ENCODE results near the gene PEX19.

PEX19 gene

GRCh38 chr1:160245434-160245833 is 39.5 kb downstream of the PEX19 start:
- TF ChIP-seq HDGF (IDR thresholded peaks at IDR 0.05; ENCODE audit: borderline replicate concordance): no peak
- TF ChIP-seq FOXK2 (IDR thresholded peaks at IDR 0.05): no peak
- no peak for TF ChIP-seq BHLHE40 (IDR thresholded peaks at IDR 0.05; ENCODE audit: borderline replicate concordance)
- TF ChIP-seq FOXA1 (IDR thresholded peaks at IDR 0.05): no peak
- TF ChIP-seq ELF4 (IDR thresholded peaks at IDR 0.05): no peak
- no peak for TF ChIP-seq FOXM1 (IDR thresholded peaks at IDR 0.05; ENCODE audit: borderline replicate concordance)
- no peak for TF ChIP-seq ZNF384 (IDR thresholded peaks at IDR 0.05)
- no peak for TF ChIP-seq SUZ12 (IDR thresholded peaks at IDR 0.05)
- TF ChIP-seq CTBP1 (IDR thresholded peaks at IDR 0.05; ENCODE audit: borderline replicate concordance): no peak
- ChIA-PET CTCF (interaction anchor here (1.1 to 1.8 kb wide), 4 partner anchors 17 to 52 kb away, joined by 3 to 5 read pairs (median 4); no protein-coding TSS in a partner anchor), POLR2A (interaction anchor here (1.0 kb wide), 1 partner anchor 17 kb away, joined by 3 read pairs; the partner anchor contains the start of gene DCAF8)
- no peak for DNase-seq (ENCODE audit: extremely low spot score)

GRCh38 chr1:160244209-160244608 is 40.7 kb downstream of the PEX19 start:
- POLR2A ChIA-PET: interaction anchor here (1.0 kb wide), 1 partner anchor 18 kb away, joined by 3 read pairs; the partner anchor contains the start of gene DCAF8
- no peak for DNase-seq (ENCODE audit: extremely low spot score)
- CTCF ChIA-PET: interaction anchor here (0.9 to 1.8 kb wide), 3 partner anchors 8 to 158 kb away, joined by 3 to 6 read pairs (median 5); no protein-coding TSS in a partner anchor

GRCh38 chr1:160243767-160244166 is 41.2 kb downstream of the PEX19 start:
- TF ChIP-seq SP1 (IDR thresholded peaks at IDR 0.05) (no peak), SUZ12 (IDR thresholded peaks at IDR 0.05) (no peak), CTBP1 (IDR thresholded peaks at IDR 0.05; ENCODE audit: borderline replicate concordance) (no peak), ARNT (IDR thresholded peaks at IDR 0.05) (no peak), PKNOX1 (IDR thresholded peaks at IDR 0.05) (no peak), TARDBP (IDR thresholded peaks at IDR 0.05) (no peak), FOXM1 (IDR thresholded peaks at IDR 0.05; ENCODE audit: borderline replicate concordance) (no peak), FOXK2 (IDR thresholded peaks at IDR 0.05) (no peak), BHLHE40 (IDR thresholded peaks at IDR 0.05; ENCODE audit: borderline replicate concordance) (no peak), LEF1 (IDR thresholded peaks at IDR 0.05; ENCODE audit: borderline replicate concordance) (no peak), HDGF (IDR thresholded peaks at IDR 0.05; ENCODE audit: borderline replicate concordance) (no peak), L3MBTL2 (conservative IDR thresholded peaks at IDR 0.05) (no peak), FOXA1 (IDR thresholded peaks at IDR 0.05) (no peak), ZNF384 (IDR thresholded peaks at IDR 0.05) (no peak), NFRKB (IDR thresholded peaks at IDR 0.05) (no peak), ELF4 (IDR thresholded peaks at IDR 0.05) (no peak)
- DNase-seq (ENCODE audit: extremely low spot score): no peak
- CTCF ChIA-PET: interaction anchor here (0.7 to 1.8 kb wide), 4 partner anchors 8 to 158 kb away, joined by 3 to 6 read pairs (median 4); no protein-coding TSS in a partner anchor
- POLR2A ChIA-PET: no interaction called here

More at GRCh38 chr1:160244209-160244608, 40.7 kb downstream of the PEX19 start:
- TF ChIP-seq SUZ12 (IDR thresholded peaks at IDR 0.05) (no peak), BHLHE40 (IDR thresholded peaks at IDR 0.05; ENCODE audit: borderline replicate concordance) (no peak), LEF1 (IDR thresholded peaks at IDR 0.05; ENCODE audit: borderline replicate concordance) (no peak), TARDBP (IDR thresholded peaks at IDR 0.05) (no peak), FOXM1 (IDR thresholded peaks at IDR 0.05; ENCODE audit: borderline replicate concordance) (no peak), ZNF384 (IDR thresholded peaks at IDR 0.05) (no peak), HDGF (IDR thresholded peaks at IDR 0.05; ENCODE audit: borderline replicate concordance) (no peak), PKNOX1 (IDR thresholded peaks at IDR 0.05) (no peak), FOXA1 (IDR thresholded peaks at IDR 0.05) (no peak)

- POLR2A ChIA-PET: interaction anchor here (1.1 kb wide), 1 partner anchor 9 kb away, joined by 3 read pairs; no protein-coding TSS in a partner anchor
- TF ChIP-seq CTBP1 (IDR thresholded peaks at IDR 0.05; ENCODE audit: borderline replicate concordance) (no peak), FOXA1 (IDR thresholded peaks at IDR 0.05) (no peak), PKNOX1 (IDR thresholded peaks at IDR 0.05) (no peak), ARNT (IDR thresholded peaks at IDR 0.05) (no peak), FOXM1 (IDR thresholded peaks at IDR 0.05; ENCODE audit: borderline replicate concordance) (no peak), LEF1 (IDR thresholded peaks at IDR 0.05; ENCODE audit: borderline replicate concordance) (no peak), NFRKB (IDR thresholded peaks at IDR 0.05) (no peak), SP1 (IDR thresholded peaks at IDR 0.05) (no peak), L3MBTL2 (conservative IDR thresholded peaks at IDR 0.05) (no peak), BHLHE40 (IDR thresholded peaks at IDR 0.05; ENCODE audit: borderline replicate concordance) (no peak), ZNF384 (IDR thresholded peaks at IDR 0.05) (no peak), HDGF (IDR thresholded peaks at IDR 0.05; ENCODE audit: borderline replicate concordance) (no peak), ELF4 (IDR thresholded peaks at IDR 0.05) (no peak), FOXK2 (IDR thresholded peaks at IDR 0.05) (no peak), SUZ12 (IDR thresholded peaks at IDR 0.05) (no peak), TARDBP (IDR thresholded peaks at IDR 0.05) (no peak)
- no peak for DNase-seq (ENCODE audit: extremely low spot score)
- CTCF ChIA-PET: interaction anchor here (0.8 kb wide), 1 partner anchor 13 kb away, joined by 5 read pairs; no protein-coding TSS in a partner anchor
Measured at GRCh38 chr1:160239582-160240299, 45.2 kb downstream of the PEX19 start.

- DNase-seq (ENCODE audit: extremely low spot score): no peak
- ChIA-PET CTCF (interaction anchor here (0.7 kb wide), 1 partner anchor 137 kb away, joined by 3 read pairs; no protein-coding TSS in a partner anchor), POLR2A (no interaction called here)
- TF ChIP-seq NFRKB (IDR thresholded peaks at IDR 0.05): no peak
- TF ChIP-seq FOXA1 (IDR thresholded peaks at IDR 0.05): no peak
- no peak for TF ChIP-seq ARNT (IDR thresholded peaks at IDR 0.05)
- no peak for TF ChIP-seq TARDBP (IDR thresholded peaks at IDR 0.05)
- TF ChIP-seq LEF1 (IDR thresholded peaks at IDR 0.05; ENCODE audit: borderline replicate concordance): no peak
- TF ChIP-seq BHLHE40 (IDR thresholded peaks at IDR 0.05; ENCODE audit: borderline replicate concordance): no peak
- TF ChIP-seq FOXM1 (IDR thresholded peaks at IDR 0.05; ENCODE audit: borderline replicate concordance): no peak
- no peak for TF ChIP-seq SP1 (IDR thresholded peaks at IDR 0.05)
- no peak for TF ChIP-seq L3MBTL2 (conservative IDR thresholded peaks at IDR 0.05)
- no peak for TF ChIP-seq ELF4 (IDR thresholded peaks at IDR 0.05)
- TF ChIP-seq CTBP1 (IDR thresholded peaks at IDR 0.05; ENCODE audit: borderline replicate concordance): no peak
- no peak for TF ChIP-seq PKNOX1 (IDR thresholded peaks at IDR 0.05)
- no peak for TF ChIP-seq ZNF384 (IDR thresholded peaks at IDR 0.05)
- no peak for TF ChIP-seq FOXK2 (IDR thresholded peaks at IDR 0.05)
Measured at GRCh38 chr1:160238408-160238807, 46.5 kb downstream of the PEX19 start.

Measured in HEK293T (cell line).